HUES64 (cell line): ENCODE data around the gene TNFRSF13B.
"Not testable (repeated sequence)": the region's sequence is repeated elsewhere in the genome, so short reads cannot be mapped to it uniquely, and the experiment has no call there.

Experiments
- H3K27ac ChIP-seq: 2 replicates; pipeline ENCODE4 v1.7.0; 2013; ENCODE audit warnings: low read depth, low read length, inconsistent platforms
- H3K27me3 ChIP-seq: 2 replicates; pipeline ENCODE4 v1.6.1; 2013; ENCODE audit warnings: mild to moderate bottlenecking, low read length; ENCODE audit not compliant: insufficient read depth
- H3K36me3 ChIP-seq: 2 replicates; pipeline ENCODE4 v1.6.1; 2013; ENCODE audit warnings: mild to moderate bottlenecking, low read length; ENCODE audit not compliant: insufficient read depth
- H3K4me1 ChIP-seq: 2 replicates; pipeline ENCODE4 v1.6.1; 2013; ENCODE audit warnings: mild to moderate bottlenecking, low read length, moderate library complexity; ENCODE audit not compliant: insufficient read depth
- H3K4me3 ChIP-seq: 2 replicates; pipeline ENCODE4 v1.5.1; 2013; ENCODE audit warnings: mild to moderate bottlenecking, low read length, moderate library complexity
- H3K9ac ChIP-seq: 2 replicates; pipeline ENCODE4 v1.6.1; 2013; ENCODE audit warnings: mild to moderate bottlenecking, low read depth, low read length
- H3K9me3 ChIP-seq: 2 replicates; pipeline ENCODE4 v1.6.1; 2013; ENCODE audit warnings: low read depth, low read length; ENCODE audit not compliant: insufficient read depth
- WGBS: fragments of 150-250, 120-280 bp; methylation state at CpG from one replicate; pipeline ENCODE4 v1.1.7; 2013; ENCODE audit warnings: missing lambda C conversion rate; 5-methylcytosine and 5-hydroxymethylcytosine counted together

TNFRSF13B gene

GRCh38 chr17:16979237-16979823 is 7.4 kb upstream of the TNFRSF13B start:
- WGBS: 95% methylated on average over 6 of the region's 6 CpGs
- not testable (repeated sequence) for H3K4me3 ChIP-seq, H3K36me3 ChIP-seq, H3K9ac ChIP-seq, H3K9me3 ChIP-seq, H3K27ac ChIP-seq, H3K4me1 ChIP-seq, H3K27me3 ChIP-seq

GRCh38 chr17:16977932-16978331 is 6.0 kb upstream of the TNFRSF13B start:
- no peaks in the 10 kb centered on the region for H3K27me3 ChIP-seq
- 0 out of 2 replicates have a peak, but pooled peaks cover 2% of the 10 kb centered on the region for H3K9me3 ChIP-seq
- no peak overlapping the region for H3K9ac ChIP-seq
- 81% methylated on average over 6 of the region's 6 CpGs for WGBS
- no peak overlapping the region for H3K27ac ChIP-seq
- H3K4me3 ChIP-seq: no peak overlapping the region
- no peaks in the 10 kb centered on the region for H3K4me1 ChIP-seq
- H3K36me3 ChIP-seq: no peaks in the 10 kb centered on the region

GRCh38 chr17:16976725-16977550 is 5.0 kb upstream of the TNFRSF13B start:
- 96% methylated on average over 9 of the region's 9 CpGs for WGBS
- Histone ChIP-seq H3K4me3 (no peak overlapping the region), H3K4me1 (no peaks in the 10 kb centered on the region), H3K9me3 (0 out of 2 replicates have a peak, but pooled peaks cover 2% of the 10 kb centered on the region), H3K9ac (no peak overlapping the region), H3K27me3 (no peaks in the 10 kb centered on the region), H3K27ac (no peak overlapping the region), H3K36me3 (no peaks in the 10 kb centered on the region)

- WGBS: 87% methylated on average over 9 of the region's 10 CpGs
- H3K27me3 ChIP-seq: no peaks in the 10 kb centered on the region
- H3K4me1 ChIP-seq: no peaks in the 10 kb centered on the region
- no peak overlapping the region for H3K4me3 ChIP-seq
- H3K36me3 ChIP-seq: no peaks in the 10 kb centered on the region
- 0 out of 2 replicates have a peak, but pooled peaks cover 2% of the 10 kb centered on the region for H3K9me3 ChIP-seq
- H3K27ac ChIP-seq: no peak overlapping the region
- no peak overlapping the region for H3K9ac ChIP-seq
Measured at GRCh38 chr17:16975744-16976625, 4.1 kb upstream of the TNFRSF13B start.

- Histone ChIP-seq H3K9ac (no peak overlapping the region), H3K4me3 (no peak overlapping the region), H3K4me1 (no peaks in the 10 kb centered on the region), H3K36me3 (no peaks in the 10 kb centered on the region), H3K27me3 (no peaks in the 10 kb centered on the region), H3K27ac (no peak overlapping the region), H3K9me3 (0 out of 2 replicates have a peak, but pooled peaks cover 2% of the 10 kb centered on the region)
- 93% methylated on average over 2 of the region's 2 CpGs for WGBS
Measured at GRCh38 chr17:16975277-16975651, 3.3 kb upstream of the TNFRSF13B start.

GRCh38 chr17:16974569-16975276 is 2.8 kb upstream of the TNFRSF13B start:
- WGBS: 92% methylated on average over 6 of the region's 6 CpGs
- Histone ChIP-seq H3K27me3 (no peaks in the 10 kb centered on the region), H3K4me1 (no peaks in the 10 kb centered on the region), H3K9me3 (0 out of 2 replicates have a peak, but pooled peaks cover 2% of the 10 kb centered on the region), H3K9ac (no peak overlapping the region), H3K27ac (no peak overlapping the region), H3K36me3 (no peaks in the 10 kb centered on the region), H3K4me3 (no peak overlapping the region)

GRCh38 chr17:16973760-16974540 is 2.0 kb upstream of the TNFRSF13B start:
- H3K4me3 ChIP-seq: no peak overlapping the region
- 0 out of 2 replicates have a peak, but pooled peaks cover 2% of the 10 kb centered on the region for H3K9me3 ChIP-seq
- no peak overlapping the region for H3K27ac ChIP-seq
- H3K9ac ChIP-seq: no peak overlapping the region
- H3K36me3 ChIP-seq: no peaks in the 10 kb centered on the region
- H3K27me3 ChIP-seq: no peaks in the 10 kb centered on the region
- no peaks in the 10 kb centered on the region for H3K4me1 ChIP-seq
- 90% methylated on average over 13 of the region's 13 CpGs for WGBS

- H3K4me3 ChIP-seq, H3K4me1 ChIP-seq, H3K27ac ChIP-seq, H3K9ac ChIP-seq, H3K9me3 ChIP-seq, H3K27me3 ChIP-seq, H3K36me3 ChIP-seq: not testable (repeated sequence)
- 77% methylated on average over 9 of the region's 10 CpGs for WGBS
Measured at GRCh38 chr17:16973043-16973442, 1.1 kb upstream of the TNFRSF13B start.

- Histone ChIP-seq H3K9me3 (0 out of 2 replicates have a peak, but pooled peaks cover 2% of the 10 kb centered on the region), H3K27ac (no peak overlapping the region), H3K9ac (no peak overlapping the region), H3K4me1 (no peaks in the 10 kb centered on the region), H3K36me3 (no peaks in the 10 kb centered on the region), H3K4me3 (no peak overlapping the region), H3K27me3 (no peaks in the 10 kb centered on the region)
- WGBS: 93% methylated on average over 6 of the region's 6 CpGs
Measured at GRCh38 chr17:16972346-16972745, 428 bp upstream of the TNFRSF13B start.
